Naive B cell (primary cell): ENCODE data around the gene PPP4R1. TPM values are rescaled to one million over a fixed set of nuclear protein-coding genes. Genes with fewer than 3 reads are reported as not detected.

Experiments used
- ATAC-seq, 2 donors: fragments of 150-1000 bp; cut with Tn5 transposase; 2 replicates each; pipeline ENCODE4 v1.10.0; 2021; ENCODE audit warnings: low read depth in 2 of 2, mild to moderate bottlenecking in 2 of 2, moderate library complexity in 2 of 2
- DNase-seq: peaks from one replicate; pipeline ENCODE4 v3.0.0; 2022
- H3K27ac Mint-ChIP-seq, 6 donors: one replicate each; pipeline ENCODE4 v1.8.0; 2020 to 2022; ENCODE audit warnings: mild to moderate bottlenecking in 6 of 6, mixed read lengths in 6 of 6, moderate library complexity in 5 of 6, inconsistent platforms in 2 of 6
- H3K27me3 Mint-ChIP-seq, 3 donors: one replicate each; pipeline ENCODE4 v1.8.0; 2021 to 2022; ENCODE audit warnings: mixed read lengths in 3 of 3, mild to moderate bottlenecking in 1 of 3
- H3K36me3 Mint-ChIP-seq, 2 donors: one replicate each; pipeline ENCODE4 v1.8.0; 2020 to 2022; ENCODE audit warnings: mixed read lengths in 2 of 2, inconsistent platforms in 1 of 2, mild to moderate bottlenecking in 1 of 2
- H3K4me1 Mint-ChIP-seq, 3 donors: one replicate each; pipeline ENCODE4 v1.8.0; 2020 to 2022; ENCODE audit warnings: mixed read lengths in 3 of 3, inconsistent platforms in 1 of 3, mild to moderate bottlenecking in 1 of 3, moderate library complexity in 1 of 3
- H3K4me3 Mint-ChIP-seq, 8 donors: one replicate each; pipeline ENCODE4 v1.8.0; 2020 to 2022; ENCODE audit warnings: mild to moderate bottlenecking in 8 of 8, mixed read lengths in 8 of 8, moderate library complexity in 8 of 8, inconsistent platforms in 2 of 8
- H3K9me3 Mint-ChIP-seq, 7 donors: one replicate each; pipeline ENCODE4 v1.8.0; 2020 to 2022; ENCODE audit warnings: mixed read lengths in 7 of 7, mild to moderate bottlenecking in 5 of 7, inconsistent platforms in 2 of 7, moderate library complexity in 1 of 7
- polyA plus RNA-seq, 6 donors: library from polyadenylated mRNA; unstranded; fragments of 300-500 nt; fragmentation: Illumina TruSeq; gene quantifications; one replicate each; pipeline ENCODE4 v1.2.3, GENCODE V29; 2021; ENCODE audit warnings: low read depth in 6 of 6

Gene PPP4R1
- polyA plus RNA-seq, 6 donors from 2014 or later = 8.9 to 21.1 (median 12.8) TPM

- peaks cover 0 to 5% (median 0%) of the 10 kb centered on the region in 3 donors for H3K4me1 Mint-ChIP-seq
- DNase-seq (no peak), ATAC-seq (no peak)
- H3K9me3 Mint-ChIP-seq = no peaks in the 10 kb centered on the region
- no peak overlapping the region for H3K27ac Mint-ChIP-seq
- peaks cover 6 to 16% of the 10 kb centered on the region in 2 donors for H3K36me3 Mint-ChIP-seq
- no peak overlapping the region for H3K4me3 Mint-ChIP-seq
- no peaks in the 10 kb centered on the region for H3K27me3 Mint-ChIP-seq
These were observed 92.6 kb downstream of the PPP4R1 start for GRCh38 chr18:9521770-9522169.

- H3K27me3 Mint-ChIP-seq = no peaks in the 10 kb centered on the region
- H3K4me1 Mint-ChIP-seq = peaks cover 0 to 8% (median 0%) of the 10 kb centered on the region in 3 donors
- H3K36me3 Mint-ChIP-seq = peaks cover 4 to 19% of the 10 kb centered on the region in 2 donors
- ATAC-seq (no peak), DNase-seq (no peak)
- no peak overlapping the region for H3K4me3 Mint-ChIP-seq
- H3K27ac Mint-ChIP-seq = no peak overlapping the region
- H3K9me3 Mint-ChIP-seq = no peaks in the 10 kb centered on the region
These were observed 93.7 kb downstream of the PPP4R1 start for GRCh38 chr18:9520666-9521065.

GRCh38 chr18:9519399-9519798, 95.0 kb downstream of the PPP4R1 start:
- no peaks in the 10 kb centered on the region for H3K27me3 Mint-ChIP-seq
- no peaks in the 10 kb centered on the region for H3K9me3 Mint-ChIP-seq
- H3K36me3 Mint-ChIP-seq = peaks cover 0 to 17% of the 10 kb centered on the region in 2 donors
- no peak for ATAC-seq
- H3K4me1 Mint-ChIP-seq = peaks cover 0 to 8% (median 0%) of the 10 kb centered on the region in 3 donors
- H3K4me3 Mint-ChIP-seq = no peak overlapping the region
- no peak for DNase-seq
- no peak overlapping the region for H3K27ac Mint-ChIP-seq

GRCh38 chr18:9517869-9518268, 96.5 kb downstream of the PPP4R1 start:
- Mint-ChIP-seq H3K9me3 (no peaks in the 10 kb centered on the region), H3K27me3 (no peaks in the 10 kb centered on the region), H3K27ac (no peak overlapping the region), H3K36me3 (peaks cover 0 to 13% of the 10 kb centered on the region in 2 donors), H3K4me1 (peaks cover 0 to 8% (median 0%) of the 10 kb centered on the region in 3 donors), H3K4me3 (no peak overlapping the region)
- no peak for DNase-seq
- ATAC-seq = no peak

GRCh38 chr18:9516437-9517064, 97.8 kb downstream of the PPP4R1 start:
- no peaks in the 10 kb centered on the region for H3K9me3 Mint-ChIP-seq
- peaks cover 0 to 4% of the 10 kb centered on the region in 2 donors for H3K36me3 Mint-ChIP-seq
- no peak overlapping the region for H3K4me3 Mint-ChIP-seq
- DNase-seq (peak; percentile 37), ATAC-seq (peak; percentile 30 to 49)
- no peaks in the 10 kb centered on the region for H3K27me3 Mint-ChIP-seq
- H3K27ac Mint-ChIP-seq = peak overlapping the region in 2 of 6 donors; percentile 11 to 33
- peaks cover 0 to 8% (median 0%) of the 10 kb centered on the region in 3 donors for H3K4me1 Mint-ChIP-seq

- H3K9me3 Mint-ChIP-seq = no peaks in the 10 kb centered on the region
- peaks cover 2 to 6% (median 3%) of the 10 kb centered on the region in 3 donors for H3K4me1 Mint-ChIP-seq
- H3K4me3 Mint-ChIP-seq = no peak overlapping the region
- peaks cover 0 to 4% of the 10 kb centered on the region in 2 donors for H3K36me3 Mint-ChIP-seq
- peak overlapping the region in 1 of 6 donors; percentile 26 for H3K27ac Mint-ChIP-seq
- DNase-seq = no peak
- no peak for ATAC-seq
- no peaks in the 10 kb centered on the region for H3K27me3 Mint-ChIP-seq
These were observed 100.3 kb downstream of the PPP4R1 start for GRCh38 chr18:9513971-9514512.

GRCh38 chr18:9508446-9509025, 105.8 kb downstream of the PPP4R1 start:
- DNase-seq = no peak
- H3K4me3 Mint-ChIP-seq = no peak overlapping the region
- H3K4me1 Mint-ChIP-seq = peaks cover 35 to 41% (median 39%) of the 10 kb centered on the region in 3 donors
- ATAC-seq = no peak
- H3K27ac Mint-ChIP-seq = peak overlapping the region in 1 of 6 donors; percentile 66
- peaks cover 0 to 7% (median 1%) of the 10 kb centered on the region in 7 donors for H3K9me3 Mint-ChIP-seq
- H3K27me3 Mint-ChIP-seq = no peaks in the 10 kb centered on the region
- peaks cover 0 to under 1% of the 10 kb centered on the region in 2 donors for H3K36me3 Mint-ChIP-seq

- Mint-ChIP-seq H3K4me3 (no peak overlapping the region), H3K4me1 (peaks cover 39 to 47% (median 40%) of the 10 kb centered on the region in 3 donors)
These were observed 106.7 kb downstream of the PPP4R1 start for GRCh38 chr18:9507565-9508088.

GRCh38 chr18:9506046-9506792, 108.1 kb downstream of the PPP4R1 start:
- Mint-ChIP-seq H3K27ac (peak overlapping the region in 1 of 6 donors; percentile 15), H3K4me1 (peaks cover 39 to 61% (median 42%) of the 10 kb centered on the region in 3 donors), H3K9me3 (peaks cover 0 to 23% (median 13%) of the 10 kb centered on the region in 7 donors), H3K36me3 (peaks cover 4 to 7% of the 10 kb centered on the region in 2 donors), H3K4me3 (no peak overlapping the region), H3K27me3 (no peaks in the 10 kb centered on the region)
- DNase-seq (no peak), ATAC-seq (no peak)

More at GRCh38 chr18:9507565-9508088, 106.7 kb downstream of the PPP4R1 start:
- DNase-seq = no peak
- peak overlapping the region in 1 of 6 donors; percentile 66 for H3K27ac Mint-ChIP-seq
- ATAC-seq = no peak
- H3K9me3 Mint-ChIP-seq = peaks cover 0 to 16% (median 6%) of the 10 kb centered on the region in 7 donors
- peaks cover 0 to 7% of the 10 kb centered on the region in 2 donors for H3K36me3 Mint-ChIP-seq
- no peaks in the 10 kb centered on the region for H3K27me3 Mint-ChIP-seq

Other genes starting within 250 kb of the PPP4R1 start
- 10 to 100 TPM; 31.0 to 49.2 (median 41.7) TPM for gene RALBP1, start 139.0 kb downstream of the PPP4R1 start, polyA plus RNA-seq
- gene RAB31, start 93.7 kb upstream of the PPP4R1 start, polyA plus RNA-seq = 10 to 100 TPM; 20.7 to 66.5 (median 38.6) TPM